Peyer's patch (tissue), 4 donors: ENCODE data around the gene ROBO1.

Source experiments
- CTCF ChIP-seq, 6 experiments: fragments of 450-650 bp in 4 of 6; fragments of 200-600 bp in 2 of 6; sonication (generic) in 1 of 6; IDR thresholded peaks; one replicate each; pipeline ENCODE4 v1.5.1; 2017 to 2019; ENCODE audit warnings: antibody characterized with exemption in 6 of 6, mild to moderate bottlenecking in 3 of 6, moderate library complexity in 1 of 6
- POLR2A ChIP-seq, 2 donors: fragments of 450-650 bp; IDR thresholded peaks; one replicate each; pipeline ENCODE4 v1.5.1; 2017; ENCODE audit warnings: antibody characterized with exemption in 2 of 2, mild to moderate bottlenecking in 2 of 2, moderate library complexity in 2 of 2

GRCh38 chr3:79478620-79479019 lies 289.2 kb downstream of the ROBO1 start:
- TF ChIP-seq CTCF (IDR thresholded peaks at IDR 0.05), result no peak
- no peak for TF ChIP-seq POLR2A (IDR thresholded peaks at IDR 0.05)
